OCI-LY7 (cell line): ENCODE data around the gene HORMAD2. TPM values are rescaled to one million over a fixed set of nuclear protein-coding genes. Genes with fewer than 3 reads are reported as not detected.

Experiments used
- BruUV-seq: library from RNA; stranded (reverse); fragments of 400-500 nt; replicated peaks from 2 replicates; lab custom pipeline; 2021; lab: Mats Ljungman, UMichigan
- CTCF ChIA-PET: fragments of 300-600 bp; sonication (Branson Sonifier 250); formaldehyde crosslinking; loops from one replicate; lab custom pipeline; 2022; ENCODE audit warnings: antibody characterized with exemption; ENCODE audit not compliant: unreplicated experiment; lab: Charles Lee
- POLR2A ChIA-PET: fragments of 300-600 bp; sonication (Branson Sonifier 250); formaldehyde crosslinking; loops from one replicate; lab custom pipeline; 2022; ENCODE audit warnings: antibody characterized with exemption; lab: Charles Lee
- DNase-seq: peaks from one replicate; pipeline ENCODE4 v3.0.0-alpha.2; 2015; ENCODE audit warnings: low spot score
- H2AFZ ChIP-seq: fragments of 200-600 bp; sonication (generic), shearing (Covaris generic); 2 replicates; pipeline ENCODE4 v1.6.1; 2014; ENCODE audit warnings: mild to moderate bottlenecking, antibody characterized with exemption, low read length, moderate library complexity
- H3K27ac ChIP-seq: fragments of 200-600 bp; sonication (generic); 2 replicates; pipeline ENCODE4 v1.5.1; 2014; ENCODE audit warnings: mixed run types, low read depth, mild to moderate bottlenecking, moderate library complexity, low read length, inconsistent platforms; ENCODE audit not compliant: poor library complexity, severe bottlenecking
- H3K36me3 ChIP-seq: fragments of 200-600 bp; sonication (generic); 2 replicates; pipeline ENCODE4 v1.6.1; 2014; ENCODE audit warnings: mild to moderate bottlenecking, antibody characterized with exemption, low read length, moderate library complexity, mixed read lengths; ENCODE audit not compliant: insufficient read depth
- H3K4me1 ChIP-seq: fragments of 200-600 bp; sonication (generic); 2 replicates; pipeline ENCODE4 v1.5.1; 2014; ENCODE audit warnings: mild to moderate bottlenecking, low read length; ENCODE audit not compliant: insufficient read depth, poor library complexity, severe bottlenecking
- H3K4me2 ChIP-seq: fragments of 200-600 bp; sonication (generic); 2 replicates; pipeline ENCODE4 v1.6.1; 2014; ENCODE audit warnings: mild to moderate bottlenecking, low read length
- H3K4me3 ChIP-seq: fragments of 200-600 bp; sonication (generic); 2 replicates; pipeline ENCODE4 v1.5.1; 2014; ENCODE audit warnings: mild to moderate bottlenecking, low read depth, low read length; ENCODE audit not compliant: poor library complexity, severe bottlenecking
- H3K79me2 ChIP-seq: fragments of 200-600 bp; sonication (generic); 2 replicates; pipeline ENCODE4 v1.6.1; 2016; ENCODE audit warnings: low read depth, mild to moderate bottlenecking, low read length, moderate library complexity, mixed read lengths; ENCODE audit not compliant: insufficient read depth
- H3K9me2 ChIP-seq: fragments of 200-600 bp; sonication (generic); 2 replicates; pipeline ENCODE4 v1.6.1; 2016; ENCODE audit warnings: mild to moderate bottlenecking, low read length, mixed read lengths; ENCODE audit not compliant: insufficient read depth
- H3K9me3 ChIP-seq: fragments of 200-600 bp; sonication (generic); 2 replicates; pipeline ENCODE4 v1.6.1; 2014; ENCODE audit warnings: mild to moderate bottlenecking, mixed run types, low read length, mixed read lengths
- H4K20me1 ChIP-seq: fragments of 200-600 bp; sonication (generic); 2 replicates; pipeline ENCODE4 v1.6.1; 2014; ENCODE audit warnings: mild to moderate bottlenecking, antibody characterized with exemption, low read length, moderate library complexity, mixed read lengths; ENCODE audit not compliant: insufficient read depth
- CTCF ChIP-seq: fragments of 200-600 bp; sonication (generic); conservative IDR thresholded peaks from 2 replicates; pipeline ENCODE4 v1.5.1; 2014; ENCODE audit warnings: mild to moderate bottlenecking, antibody characterized with exemption, low read length, moderate library complexity, mixed read lengths
- EZH2phosphoT487 ChIP-seq: fragments of 200-600 bp; sonication (generic); IDR thresholded peaks from 2 replicates; pipeline ENCODE4 v1.6.1; 2018; ENCODE audit warnings: low read depth, borderline replicate concordance, mild to moderate bottlenecking, mixed run types, antibody characterized with exemption, low read length, moderate library complexity, mixed read lengths
- intact Hi-C: fragments of 100-400 bp; cut with micrococcal nuclease; formaldehyde crosslinking; loops from one replicate; pipeline ENCODE4 v1.10.0; 2022; ENCODE audit not compliant: unreplicated experiment
- total RNA-seq, 2 experiments: library from RNA; depleted of rRNA in 1 of 2; stranded (reverse); fragments of >200 nt in 1 of 2; shearing (Covaris generic) in 1 of 2; gene quantifications; 2 replicates each; pipeline ENCODE4 v1.2.3, GENCODE V29; 2014 to 2022

The HORMAD2 gene
- total RNA-seq, 2 experiments from 2014 or later, result not detected

GRCh38 chr22:30226192-30226832 lies 146.0 kb downstream of the HORMAD2 start:
- Histone ChIP-seq H2AFZ (no peak overlapping the region), H3K4me1 (peaks cover 8% of the 10 kb centered on the region), H3K9me3 (no peaks in the 10 kb centered on the region), H3K79me2 (no peaks in the 10 kb centered on the region), H4K20me1 (no peaks in the 10 kb centered on the region), H3K36me3 (no peaks in the 10 kb centered on the region), H3K4me3 (no peak overlapping the region), H3K27ac (no peak overlapping the region), H3K9me2 (no peaks in the 10 kb centered on the region), H3K4me2 (no peak overlapping the region)
- ChIA-PET POLR2A (no interaction called here), CTCF (no interaction called here)
- intact Hi-C loops, result no loop called here
- no TSS peak for BruUV-seq
- no peak for TF ChIP-seq EZH2phosphoT487
- TF ChIP-seq CTCF, result no peak
- no peak for DNase-seq

Other genes starting within 250 kb of the HORMAD2 start
- 40.2 and 44.1 TPM in 2 replicates for gene ASCC2, start 242.2 kb upstream of the HORMAD2 start, total RNA-seq (2014; rRNA removed; shearing (Covaris generic))
- 68.8 and 75.0 TPM in 2 replicates for gene ASCC2, start 242.2 kb upstream of the HORMAD2 start, total RNA-seq (2022)
- 10.9 and 22.2 TPM in 2 replicates for gene MTMR3, start 197.3 kb upstream of the HORMAD2 start, total RNA-seq (2014; rRNA removed; shearing (Covaris generic))
- gene MTMR3, start 197.3 kb upstream of the HORMAD2 start, total RNA-seq (2022), result 17.6 and 24.4 TPM in 2 replicates
- gene LIF, start 166.3 kb downstream of the HORMAD2 start, total RNA-seq (2014; rRNA removed; shearing (Covaris generic)), result 0.06 TPM in 1 of 2 replicates, not detected in the other
- not detected in 2 replicates for gene LIF, start 166.3 kb downstream of the HORMAD2 start, total RNA-seq (2022)
- 0.18 TPM in 1 of 2 replicates, not detected in the other for gene OSM, start 186.4 kb downstream of the HORMAD2 start, total RNA-seq (2014; rRNA removed; shearing (Covaris generic))
- gene OSM, start 186.4 kb downstream of the HORMAD2 start, total RNA-seq (2022), result 0.79 and 0.91 TPM in 2 replicates
- 3.5 and 9.1 TPM in 2 replicates for gene CASTOR1, start 209.0 kb downstream of the HORMAD2 start, total RNA-seq (2014; rRNA removed; shearing (Covaris generic))
- 4.3 and 4.5 TPM in 2 replicates for gene CASTOR1, start 209.0 kb downstream of the HORMAD2 start, total RNA-seq (2022)
- gene TBC1D10A, start 246.5 kb downstream of the HORMAD2 start, total RNA-seq (2014; rRNA removed; shearing (Covaris generic)), result 15.1 and 15.9 TPM in 2 replicates
- 16.2 and 22.5 TPM in 2 replicates for gene TBC1D10A, start 246.5 kb downstream of the HORMAD2 start, total RNA-seq (2022)